Measurements from ENCODE around the gene XRCC5. TPM values are rescaled to one million over a fixed set of nuclear protein-coding genes. Genes with fewer than 3 reads are reported as not detected.

Gene XRCC5
- total RNA-seq, 1 experiment from 2014 or later, result 198 TPM

DNA sequence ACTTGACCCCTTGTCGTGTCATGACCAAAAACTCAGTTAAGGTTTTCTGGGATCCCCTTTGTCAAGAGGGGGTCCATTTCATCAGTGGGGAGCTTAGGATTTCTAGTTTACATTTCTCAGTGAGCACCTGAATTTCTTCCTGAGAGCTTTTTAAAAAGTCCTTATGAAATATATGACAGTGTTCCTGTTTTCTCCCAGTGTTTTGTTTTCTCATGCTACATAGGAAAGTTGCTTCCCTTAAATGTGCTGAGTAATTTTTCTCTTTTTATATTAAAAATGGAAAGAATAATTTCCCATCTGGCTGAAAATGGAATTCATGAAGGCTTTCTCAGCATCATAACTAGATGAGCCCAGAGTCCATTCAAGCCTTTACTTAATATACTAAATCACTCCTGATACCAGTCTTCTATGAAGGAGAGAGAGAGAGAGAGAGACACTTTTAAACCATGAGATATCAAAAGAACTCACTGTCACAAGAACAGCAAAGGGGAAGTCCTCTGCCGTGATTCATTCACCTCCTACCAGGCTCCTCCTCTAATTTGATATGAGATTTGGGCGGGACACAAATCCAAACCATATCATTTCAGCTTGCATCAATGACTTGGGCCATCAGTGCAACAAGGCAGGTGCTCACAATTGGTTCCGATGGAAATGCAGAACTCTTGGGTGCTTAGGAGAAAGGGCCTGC lies 61.1 kb downstream of the XRCC5 start:
- intact Hi-C loops (cut with micrococcal nuclease), result no loop called here
- Mint-ChIP-seq H3K4me1 (ENCODE audit: insufficient read depth, unreplicated experiment) (no peaks in the 10 kb centered on the region), H3K9me3 (ENCODE audit: unreplicated experiment) (no peaks in the 10 kb centered on the region), H3K36me3 (ENCODE audit: insufficient read depth, unreplicated experiment) (peaks cover 91% of the 10 kb centered on the region), H3K4me3 (ENCODE audit: unreplicated experiment) (no peak overlapping the region), H3K27me3 (ENCODE audit: insufficient read depth, unreplicated experiment) (no peaks in the 10 kb centered on the region), H3K27ac (ENCODE audit: low read depth, unreplicated experiment) (no peak overlapping the region)
- no TSS peak for BruUV-seq (replicated peaks)
- no peak for DNase-seq (ENCODE audit: unreplicated experiment)
- CTCF ChIA-PET, result no interaction called here
- POLR2A ChIA-PET, result no interaction called here
- TF ChIP-seq CTCF (IDR thresholded peaks at IDR 0.05; ENCODE audit: unreplicated experiment), result no peak

GRCh38 chr2:216171011-216171410 lies 61.9 kb downstream of the XRCC5 start:
- Mint-ChIP-seq H3K4me1 (ENCODE audit: insufficient read depth, unreplicated experiment) (no peaks in the 10 kb centered on the region), H3K9me3 (ENCODE audit: unreplicated experiment) (no peaks in the 10 kb centered on the region), H3K27ac (ENCODE audit: low read depth, unreplicated experiment) (peak overlapping the region; percentile 51), H3K4me3 (ENCODE audit: unreplicated experiment) (no peak overlapping the region), H3K36me3 (ENCODE audit: insufficient read depth, unreplicated experiment) (peaks cover 91% of the 10 kb centered on the region), H3K27me3 (ENCODE audit: insufficient read depth, unreplicated experiment) (no peaks in the 10 kb centered on the region)
- TF ChIP-seq CTCF (IDR thresholded peaks at IDR 0.05; ENCODE audit: unreplicated experiment), result no peak
- no peak for DNase-seq (ENCODE audit: unreplicated experiment)
- POLR2A ChIA-PET, result interaction anchor here (0.6 kb wide), 1 partner anchor 33 kb away, joined by 3 read pairs; no protein-coding TSS in a partner anchor
- no TSS peak for BruUV-seq (replicated peaks)
- CTCF ChIA-PET, result interaction anchor here (0.6 kb wide), 1 partner anchor 37 kb away, joined by 4 read pairs; no protein-coding TSS in a partner anchor
- intact Hi-C loops (cut with micrococcal nuclease), result no loop called here

DNA sequence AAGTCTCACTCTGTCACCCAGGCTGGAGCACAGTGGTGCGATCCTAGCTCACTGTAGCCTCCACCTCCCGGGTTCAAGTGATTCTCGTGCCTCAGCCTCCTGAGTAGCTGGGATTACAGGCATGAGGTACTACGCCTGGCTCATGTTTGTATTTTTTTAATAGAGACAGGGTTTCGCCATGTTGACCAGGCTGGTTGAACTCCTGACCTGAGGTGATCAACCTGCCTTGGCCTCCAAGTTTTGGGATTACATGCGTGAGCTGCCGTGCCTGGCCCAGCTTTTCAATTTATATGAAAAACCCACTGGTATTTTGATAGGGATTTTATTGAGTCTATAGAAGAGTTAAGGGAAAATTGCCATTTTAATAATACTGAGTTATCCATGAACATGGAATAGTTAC lies 63.3 kb downstream of the XRCC5 start:
- Mint-ChIP-seq H3K4me1 (ENCODE audit: insufficient read depth, unreplicated experiment) (no peaks in the 10 kb centered on the region), H3K36me3 (ENCODE audit: insufficient read depth, unreplicated experiment) (peaks cover 91% of the 10 kb centered on the region), H3K4me3 (ENCODE audit: unreplicated experiment) (no peak overlapping the region), H3K27ac (ENCODE audit: low read depth, unreplicated experiment) (no peak overlapping the region), H3K27me3 (ENCODE audit: insufficient read depth, unreplicated experiment) (no peaks in the 10 kb centered on the region), H3K9me3 (ENCODE audit: unreplicated experiment) (no peaks in the 10 kb centered on the region)
- ChIA-PET POLR2A (interaction anchor here (1.8 kb wide), 1 partner anchor 8 kb away, joined by 4 read pairs; no protein-coding TSS in a partner anchor), CTCF (interaction anchor here (0.7 kb wide), 1 partner anchor 58 kb away, joined by 4 read pairs; no protein-coding TSS in a partner anchor)
- DNase-seq (ENCODE audit: unreplicated experiment), result no peak
- no TSS peak for BruUV-seq (replicated peaks)
- TF ChIP-seq CTCF (IDR thresholded peaks at IDR 0.05; ENCODE audit: unreplicated experiment), result no peak
- intact Hi-C loops (cut with micrococcal nuclease), result no loop called here

DNA sequence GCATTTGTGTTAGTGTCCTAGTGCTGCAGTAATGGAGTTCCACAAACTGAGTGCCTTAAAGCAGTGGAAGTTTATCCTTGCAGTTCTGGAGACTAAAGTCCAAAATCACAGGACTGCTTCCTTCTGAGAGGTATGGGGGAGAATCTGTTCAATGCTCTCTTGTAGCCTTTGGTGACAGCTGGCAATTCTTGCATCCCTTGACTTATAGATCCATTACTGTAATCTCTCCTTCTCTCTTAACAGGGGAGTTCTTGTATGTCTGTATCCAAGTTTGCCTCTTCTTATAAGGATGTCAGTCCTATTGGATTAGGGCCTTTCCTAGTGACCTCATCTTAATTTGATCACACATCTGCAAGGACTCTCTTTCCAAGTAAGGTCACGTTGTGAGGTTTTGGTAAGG lies 69.9 kb downstream of the XRCC5 start:
- Mint-ChIP-seq H3K27me3 (ENCODE audit: insufficient read depth, unreplicated experiment) (no peaks in the 10 kb centered on the region), H3K4me3 (ENCODE audit: unreplicated experiment) (no peak overlapping the region), H3K9me3 (ENCODE audit: unreplicated experiment) (no peaks in the 10 kb centered on the region), H3K27ac (ENCODE audit: low read depth, unreplicated experiment) (peak overlapping the region; percentile 18), H3K36me3 (ENCODE audit: insufficient read depth, unreplicated experiment) (peaks cover 82% of the 10 kb centered on the region), H3K4me1 (ENCODE audit: insufficient read depth, unreplicated experiment) (peaks cover 11% of the 10 kb centered on the region)
- intact Hi-C loops (cut with micrococcal nuclease), result no loop called here
- DNase-seq (ENCODE audit: unreplicated experiment), result no peak
- no peak for TF ChIP-seq CTCF (IDR thresholded peaks at IDR 0.05; ENCODE audit: unreplicated experiment)
- ChIA-PET CTCF (interaction anchor here (0.6 kb wide), 1 partner anchor 503 kb away, joined by 3 read pairs; no protein-coding TSS in a partner anchor), POLR2A (interaction anchor here (1.1 kb wide), 1 partner anchor 9 kb away, joined by 5 read pairs; no protein-coding TSS in a partner anchor)
- no TSS peak for BruUV-seq (replicated peaks)

Data from MCF 10A (cell line).